DMS53 treated with DMSO at 0.1 percent for 48 hours (cell line): ENCODE measurements around the gene GRIK4.
"Not testable (repeated sequence)": the region's sequence is repeated elsewhere in the genome, so short reads cannot be mapped to it uniquely, and the experiment has no call there.

Experiments used
- DNase-seq: peaks from one replicate; lab custom pipeline; 2025; ENCODE audit not compliant: unreplicated experiment; lab: John Stamatoyannopoulos, UW

Gene GRIK4

GRCh38 chr11:120599816-120600420 is 88.4 kb downstream of the GRIK4 start:
- no peak for DNase-seq

- DNase-seq: no peak
Measured at GRCh38 chr11:120601536-120601935, 90.0 kb downstream of the GRIK4 start.

- no peak for DNase-seq
Measured at GRCh38 chr11:120603071-120603470, 91.5 kb downstream of the GRIK4 start.

GRCh38 chr11:120605469-120605868 is 93.9 kb downstream of the GRIK4 start:
- no peak for DNase-seq

GRCh38 chr11:120606211-120607010 is 94.9 kb downstream of the GRIK4 start:
- no peak for DNase-seq

- no peak for DNase-seq
Measured at GRCh38 chr11:120608061-120608460, 96.5 kb downstream of the GRIK4 start.

GRCh38 chr11:120608760-120609211 is 97.2 kb downstream of the GRIK4 start:
- DNase-seq: no peak

GRCh38 chr11:120610111-120610510 is 98.6 kb downstream of the GRIK4 start:
- no peak for DNase-seq

GRCh38 chr11:120611581-120611980 is 100.0 kb downstream of the GRIK4 start:
- no peak for DNase-seq

GRCh38 chr11:120612513-120613263 is 101.1 kb downstream of the GRIK4 start:
- DNase-seq: no peak

- no peak for DNase-seq
Measured at GRCh38 chr11:120613264-120614226, 102.0 kb downstream of the GRIK4 start.

- no peak for DNase-seq
Measured at GRCh38 chr11:120615391-120615790, 103.8 kb downstream of the GRIK4 start.

GRCh38 chr11:120618399-120618798 is 106.9 kb downstream of the GRIK4 start:
- DNase-seq: no peak

- peak; percentile 19 for DNase-seq
Measured at GRCh38 chr11:120622189-120622875, 110.8 kb downstream of the GRIK4 start.

- not testable (repeated sequence) for DNase-seq
Measured at GRCh38 chr11:120624992-120625391, 113.4 kb downstream of the GRIK4 start.

GRCh38 chr11:120625565-120625964 is 114.0 kb downstream of the GRIK4 start:
- DNase-seq: no peak

- DNase-seq: no peak
Measured at GRCh38 chr11:120626791-120627190, 115.2 kb downstream of the GRIK4 start.

GRCh38 chr11:120627327-120628163 is 116.0 kb downstream of the GRIK4 start:
- no peak for DNase-seq

GRCh38 chr11:120629407-120630080 is 118.0 kb downstream of the GRIK4 start:
- DNase-seq: no peak
